Nephron progenitor cell (in vitro differentiated cells): ENCODE results near the gene CDC42SE2.
A peak's percentile ranks its signal among the peaks of the same experiment; 100 is the strongest.

Source experiments
- DNase-seq: peaks from one replicate; pipeline ENCODE4 v3.0.0; 2021
- H3K27ac Mint-ChIP-seq: 2 replicates; pipeline ENCODE4 v1.8.0; 2021; ENCODE audit warnings: mild to moderate bottlenecking, moderate library complexity, mixed read lengths
- H3K27me3 Mint-ChIP-seq: 2 replicates; pipeline ENCODE4 v1.8.0; 2021; ENCODE audit warnings: mild to moderate bottlenecking, low read depth, mixed read lengths; ENCODE audit not compliant: poor library complexity
- H3K36me3 Mint-ChIP-seq: 2 replicates; pipeline ENCODE4 v1.8.0; 2021; ENCODE audit warnings: low read depth, mixed read lengths
- H3K4me1 Mint-ChIP-seq: 2 replicates; pipeline ENCODE4 v1.8.0; 2021; ENCODE audit warnings: mixed read lengths
- H3K4me3 Mint-ChIP-seq: 2 replicates; pipeline ENCODE4 v1.8.0; 2021; ENCODE audit warnings: mild to moderate bottlenecking, moderate library complexity, mixed read lengths
- H3K9me3 Mint-ChIP-seq: 2 replicates; pipeline ENCODE4 v1.8.0; 2021; ENCODE audit warnings: mild to moderate bottlenecking, moderate library complexity, mixed read lengths
- TF ChIP-seq, protein P1 (sequence below): fragments of 200-600 bp; sonication (generic); IDR thresholded peaks from 2 replicates; pipeline ENCODE4 v1.5.0; 2021; ENCODE audit warnings: antibody characterized with exemption

The CDC42SE2 gene

GRCh38 chr5:131281868-131282234, 18.0 kb downstream of the CDC42SE2 start:
- no peak for DNase-seq
- H3K27ac Mint-ChIP-seq = no peak overlapping the region
- H3K4me3 Mint-ChIP-seq = no peak overlapping the region

GRCh38 chr5:131282235-131282634, 18.4 kb downstream of the CDC42SE2 start:
- Mint-ChIP-seq H3K27ac (no peak overlapping the region), H3K27me3 (no peaks in the 10 kb centered on the region)
- DNase-seq = no peak

More at GRCh38 chr5:131281868-131282234, 18.0 kb downstream of the CDC42SE2 start:
- Mint-ChIP-seq H3K4me1 (peaks cover 31% of the 10 kb centered on the region), H3K36me3 (peaks cover 32% of the 10 kb centered on the region), H3K27me3 (no peaks in the 10 kb centered on the region), H3K9me3 (peaks cover 17% of the 10 kb centered on the region)
- TF ChIP-seq, protein P1, sequence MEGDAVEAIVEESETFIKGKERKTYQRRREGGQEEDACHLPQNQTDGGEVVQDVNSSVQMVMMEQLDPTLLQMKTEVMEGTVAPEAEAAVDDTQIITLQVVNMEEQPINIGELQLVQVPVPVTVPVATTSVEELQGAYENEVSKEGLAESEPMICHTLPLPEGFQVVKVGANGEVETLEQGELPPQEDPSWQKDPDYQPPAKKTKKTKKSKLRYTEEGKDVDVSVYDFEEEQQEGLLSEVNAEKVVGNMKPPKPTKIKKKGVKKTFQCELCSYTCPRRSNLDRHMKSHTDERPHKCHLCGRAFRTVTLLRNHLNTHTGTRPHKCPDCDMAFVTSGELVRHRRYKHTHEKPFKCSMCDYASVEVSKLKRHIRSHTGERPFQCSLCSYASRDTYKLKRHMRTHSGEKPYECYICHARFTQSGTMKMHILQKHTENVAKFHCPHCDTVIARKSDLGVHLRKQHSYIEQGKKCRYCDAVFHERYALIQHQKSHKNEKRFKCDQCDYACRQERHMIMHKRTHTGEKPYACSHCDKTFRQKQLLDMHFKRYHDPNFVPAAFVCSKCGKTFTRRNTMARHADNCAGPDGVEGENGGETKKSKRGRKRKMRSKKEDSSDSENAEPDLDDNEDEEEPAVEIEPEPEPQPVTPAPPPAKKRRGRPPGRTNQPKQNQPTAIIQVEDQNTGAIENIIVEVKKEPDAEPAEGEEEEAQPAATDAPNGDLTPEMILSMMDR = no peak

DNA sequence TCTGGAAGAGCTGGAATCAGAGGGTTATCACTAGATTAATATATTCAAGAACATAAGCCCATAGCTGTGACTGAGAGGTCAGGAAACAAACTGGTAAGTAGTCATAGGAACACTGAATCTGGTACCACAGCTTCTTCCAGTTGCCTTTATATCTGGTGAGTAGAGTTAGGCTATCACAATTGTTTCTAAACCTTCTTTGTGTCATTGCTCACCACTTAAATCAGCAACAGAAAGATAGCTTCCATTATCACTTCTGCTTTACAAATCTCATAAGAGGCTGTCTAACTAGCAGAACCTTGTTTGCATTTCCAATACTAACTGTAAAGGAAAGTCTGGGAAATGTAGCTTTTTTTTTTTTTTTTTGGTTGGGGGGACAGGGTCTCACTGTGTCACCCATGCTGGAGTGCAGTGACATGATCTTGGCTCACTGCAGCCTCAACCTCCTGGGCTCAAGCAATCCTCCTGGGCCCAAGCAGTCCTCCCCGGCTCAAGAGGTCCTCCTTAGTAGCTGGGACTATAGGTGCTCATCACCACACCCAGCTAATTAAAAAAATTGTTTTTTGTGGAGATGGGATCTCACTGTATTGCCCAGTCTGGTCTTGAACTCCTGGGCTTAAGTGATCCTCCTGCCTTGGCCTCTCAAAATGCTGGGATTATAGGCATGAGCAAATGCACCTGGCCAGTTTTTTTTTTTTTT, 22.0 kb downstream of the CDC42SE2 start:
- TF ChIP-seq, protein P1 = no peak
- Mint-ChIP-seq H3K27ac (peak overlapping the region; percentile 64), H3K4me3 (no peak overlapping the region), H3K9me3 (peaks cover 7% of the 10 kb centered on the region), H3K27me3 (no peaks in the 10 kb centered on the region), H3K36me3 (peaks cover 14% of the 10 kb centered on the region), H3K4me1 (peaks cover 14% of the 10 kb centered on the region)
- DNase-seq = no peak

More at GRCh38 chr5:131282235-131282634, 18.4 kb downstream of the CDC42SE2 start:
- H3K9me3 Mint-ChIP-seq = peaks cover 17% of the 10 kb centered on the region
- H3K36me3 Mint-ChIP-seq = peaks cover 30% of the 10 kb centered on the region
- TF ChIP-seq, protein P1 = no peak
- no peak overlapping the region for H3K4me3 Mint-ChIP-seq
- H3K4me1 Mint-ChIP-seq = peaks cover 31% of the 10 kb centered on the region

- no peaks in the 10 kb centered on the region for H3K27me3 Mint-ChIP-seq
- no peak overlapping the region for H3K27ac Mint-ChIP-seq
- H3K9me3 Mint-ChIP-seq = peaks cover 7% of the 10 kb centered on the region
- TF ChIP-seq, protein P1 = no peak
- no peak overlapping the region for H3K4me3 Mint-ChIP-seq
- no peak for DNase-seq
- H3K4me1 Mint-ChIP-seq = peaks cover 9% of the 10 kb centered on the region
- H3K36me3 Mint-ChIP-seq = peaks cover 15% of the 10 kb centered on the region
Measured at GRCh38 chr5:131286400-131286715, 22.5 kb downstream of the CDC42SE2 start.

DNA sequence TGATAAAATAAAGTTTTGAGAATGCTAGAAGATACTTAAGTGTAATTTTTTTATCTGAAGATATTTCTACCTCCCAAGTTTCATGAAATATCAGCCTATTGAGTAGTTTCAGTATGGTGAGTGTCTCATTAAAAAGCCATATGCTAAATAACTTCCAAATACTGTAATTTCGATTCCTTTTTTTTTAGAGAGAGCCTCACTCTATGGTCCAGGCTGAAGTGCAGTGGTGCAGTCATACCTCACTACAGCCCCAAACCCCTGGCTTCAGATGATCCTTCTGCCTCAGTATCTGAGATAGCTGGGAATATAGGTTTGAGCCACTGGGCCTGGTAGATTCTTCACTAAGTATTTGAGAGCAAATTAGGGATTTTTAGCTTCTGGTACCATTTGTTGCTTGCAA, 24.5 kb downstream of the CDC42SE2 start:
- no peaks in the 10 kb centered on the region for H3K4me1 Mint-ChIP-seq
- H3K9me3 Mint-ChIP-seq = peaks cover 5% of the 10 kb centered on the region
- peaks cover 16% of the 10 kb centered on the region for H3K36me3 Mint-ChIP-seq

More for the DNA sequence above, 24.5 kb downstream of the CDC42SE2 start:
- no peak for DNase-seq
- TF ChIP-seq, protein P1 = no peak
- H3K27me3 Mint-ChIP-seq = no peaks in the 10 kb centered on the region
- no peak overlapping the region for H3K4me3 Mint-ChIP-seq
- no peak overlapping the region for H3K27ac Mint-ChIP-seq
